OCI-LY7 (cell line): ENCODE results near the gene CHRNA7.

Source experiments
- EZH2phosphoT487 ChIP-seq: fragments of 200-600 bp; sonication (generic); IDR thresholded peaks from 2 replicates; pipeline ENCODE4 v1.6.1; 2018; ENCODE audit warnings: low read depth, borderline replicate concordance, mild to moderate bottlenecking, mixed run types, antibody characterized with exemption, low read length, moderate library complexity, mixed read lengths
- TF ChIP-seq, protein P1 (sequence below): fragments of 200-600 bp; sonication (generic); conservative IDR thresholded peaks from 2 replicates; pipeline ENCODE4 v1.5.1; 2014; ENCODE audit warnings: mild to moderate bottlenecking, antibody characterized with exemption, low read length, moderate library complexity, mixed read lengths

DNA sequence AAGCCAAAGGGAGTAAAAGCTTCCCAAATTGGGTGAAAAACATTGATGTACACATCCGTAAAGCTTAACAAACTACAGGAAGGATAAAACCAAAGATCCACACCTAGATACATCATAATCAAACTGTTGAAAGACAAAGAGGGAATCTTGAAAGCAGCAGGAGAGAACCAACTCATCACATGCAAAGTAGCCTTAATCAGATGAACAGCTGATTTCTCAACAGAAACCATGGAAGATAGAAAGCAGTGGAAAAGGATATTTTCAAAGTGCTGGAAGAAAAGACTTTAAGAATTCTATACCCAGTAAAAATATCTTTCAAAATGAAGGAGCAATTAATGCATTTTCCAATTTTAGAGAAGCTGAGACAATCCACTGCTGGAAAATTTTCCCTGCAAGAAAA is 36.8 kb downstream of the CHRNA7 start:
- TF ChIP-seq, protein P1, sequence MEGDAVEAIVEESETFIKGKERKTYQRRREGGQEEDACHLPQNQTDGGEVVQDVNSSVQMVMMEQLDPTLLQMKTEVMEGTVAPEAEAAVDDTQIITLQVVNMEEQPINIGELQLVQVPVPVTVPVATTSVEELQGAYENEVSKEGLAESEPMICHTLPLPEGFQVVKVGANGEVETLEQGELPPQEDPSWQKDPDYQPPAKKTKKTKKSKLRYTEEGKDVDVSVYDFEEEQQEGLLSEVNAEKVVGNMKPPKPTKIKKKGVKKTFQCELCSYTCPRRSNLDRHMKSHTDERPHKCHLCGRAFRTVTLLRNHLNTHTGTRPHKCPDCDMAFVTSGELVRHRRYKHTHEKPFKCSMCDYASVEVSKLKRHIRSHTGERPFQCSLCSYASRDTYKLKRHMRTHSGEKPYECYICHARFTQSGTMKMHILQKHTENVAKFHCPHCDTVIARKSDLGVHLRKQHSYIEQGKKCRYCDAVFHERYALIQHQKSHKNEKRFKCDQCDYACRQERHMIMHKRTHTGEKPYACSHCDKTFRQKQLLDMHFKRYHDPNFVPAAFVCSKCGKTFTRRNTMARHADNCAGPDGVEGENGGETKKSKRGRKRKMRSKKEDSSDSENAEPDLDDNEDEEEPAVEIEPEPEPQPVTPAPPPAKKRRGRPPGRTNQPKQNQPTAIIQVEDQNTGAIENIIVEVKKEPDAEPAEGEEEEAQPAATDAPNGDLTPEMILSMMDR = no peak
- no peak for TF ChIP-seq EZH2phosphoT487
